GM20431 (cell line): ENCODE results near the gene COMMD10.

Experiments
- in situ Hi-C: fragments of 300-500 bp; cut with MseI, MboI; formaldehyde crosslinking; loops from one replicate; pipeline ENCODE4 v1.15.0; 2020; ENCODE audit warnings: low sequenced_read_pairs; ENCODE audit not compliant: unreplicated experiment

Gene COMMD10

DNA sequence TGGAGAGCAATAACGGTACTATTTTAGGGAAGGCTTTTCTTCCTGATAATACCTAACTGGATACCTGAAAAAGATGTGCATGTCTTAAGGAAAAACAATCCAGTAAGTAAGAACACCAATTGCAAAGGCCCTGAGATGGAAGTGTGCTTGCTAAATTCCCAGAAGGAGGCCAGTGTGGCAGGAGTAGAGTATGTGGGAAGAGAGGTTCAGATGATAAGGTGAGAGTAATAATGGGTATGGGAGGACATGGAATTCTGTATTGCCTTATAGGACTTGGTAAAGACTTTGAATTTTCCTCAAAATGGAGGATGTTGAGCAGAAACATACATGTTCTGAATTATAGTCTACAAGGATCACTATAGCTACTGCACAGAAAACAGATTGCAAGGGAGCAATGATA lies 89.3 kb downstream of the COMMD10 start:
- in situ Hi-C loops, result no loop called here

GRCh38 chr5:116176121-116176520 lies 91.3 kb downstream of the COMMD10 start:
- in situ Hi-C loops, result no loop called here

- in situ Hi-C loops, result no loop called here
These were observed 94.1 kb downstream of the COMMD10 start for GRCh38 chr5:116178925-116179324.

- in situ Hi-C loops, result no loop called here
These were observed 124.3 kb downstream of the COMMD10 start for GRCh38 chr5:116209166-116209565.

- in situ Hi-C loops, result no loop called here
These were observed 127.4 kb downstream of the COMMD10 start for GRCh38 chr5:116212225-116212624.

GRCh38 chr5:116216246-116216645 lies 131.4 kb downstream of the COMMD10 start:
- in situ Hi-C loops, result no loop called here

- in situ Hi-C loops, result no loop called here
These were observed 140.6 kb downstream of the COMMD10 start for GRCh38 chr5:116225281-116225922.

- in situ Hi-C loops, result no loop called here
These were observed 144.4 kb downstream of the COMMD10 start for GRCh38 chr5:116229131-116229689.

- in situ Hi-C loops, result no loop called here
These were observed 146.5 kb downstream of the COMMD10 start for GRCh38 chr5:116231288-116231687.

DNA sequence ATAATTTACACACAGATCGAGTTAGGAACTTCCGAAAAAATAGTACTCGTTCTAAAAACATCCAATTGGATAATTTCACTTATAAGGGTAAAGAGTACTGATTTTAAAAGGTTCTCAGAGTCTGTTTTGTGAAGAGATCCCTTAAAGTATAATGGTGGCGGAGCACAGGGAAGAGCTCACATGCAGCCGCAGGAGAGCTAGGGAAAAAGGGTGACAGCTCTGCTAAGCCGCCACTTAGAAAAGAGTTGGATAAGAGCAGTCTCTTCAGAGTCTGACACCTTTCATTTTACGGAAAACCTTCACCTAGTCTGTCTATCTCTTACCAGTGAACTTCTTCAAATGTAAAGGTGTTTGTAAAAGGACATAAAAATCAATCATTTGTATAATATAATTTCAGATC lies 149.9 kb downstream of the COMMD10 start:
- in situ Hi-C loops, result no loop called here

DNA sequence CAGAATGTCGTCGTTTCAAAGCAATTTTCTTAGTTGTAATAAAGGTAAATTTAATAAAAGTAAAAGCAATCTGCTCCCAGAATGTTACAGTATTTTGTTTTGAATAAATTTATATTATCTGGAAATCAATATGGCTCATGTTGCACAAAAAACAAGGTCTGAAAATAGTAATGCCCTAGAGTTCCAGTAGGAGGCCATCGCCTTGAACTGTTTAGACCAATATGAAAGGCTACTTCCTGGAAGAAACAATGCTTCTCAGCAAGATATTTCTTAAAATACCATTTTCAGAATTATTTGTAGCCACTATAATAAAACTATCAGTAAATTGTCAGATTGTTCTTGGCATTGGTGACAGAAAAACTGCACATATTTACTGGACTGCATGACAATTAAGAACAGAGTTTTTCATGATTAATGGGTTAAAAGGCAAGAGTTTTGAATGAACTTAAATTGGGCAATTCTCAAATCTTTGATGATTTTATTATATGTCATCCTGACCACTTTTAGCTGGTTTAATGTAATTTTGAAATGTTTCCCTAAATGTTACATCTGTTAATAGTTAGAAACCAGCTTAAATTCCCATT lies 153.2 kb downstream of the COMMD10 start:
- in situ Hi-C loops, result no loop called here

GRCh38 chr5:116242343-116242742 lies 157.5 kb downstream of the COMMD10 start:
- in situ Hi-C loops, result no loop called here

- in situ Hi-C loops, result no loop called here
These were observed 163.6 kb downstream of the COMMD10 start for GRCh38 chr5:116248432-116248831.

DNA sequence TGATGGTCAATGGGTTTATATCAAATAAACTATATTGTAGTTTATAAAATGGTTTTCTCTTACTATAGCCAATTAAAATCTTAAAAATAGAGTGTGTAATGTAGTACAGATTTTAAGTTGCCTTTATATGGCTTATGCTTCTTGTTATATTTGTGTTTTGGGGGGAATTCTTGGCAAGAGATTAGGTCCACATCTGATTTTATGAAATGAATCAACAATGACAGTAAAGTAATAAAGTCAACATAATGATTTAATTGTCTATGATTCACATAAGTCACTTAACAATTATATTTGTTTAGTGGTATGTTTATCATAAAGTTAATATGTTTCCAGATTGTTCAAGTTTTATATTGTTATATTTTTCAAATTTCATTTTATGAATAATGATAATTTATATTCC lies 164.8 kb downstream of the COMMD10 start:
- in situ Hi-C loops, result no loop called here

- in situ Hi-C loops, result no loop called here
These were observed 171.9 kb downstream of the COMMD10 start for GRCh38 chr5:116256717-116257116.

- in situ Hi-C loops, result no loop called here
These were observed 180.6 kb downstream of the COMMD10 start for GRCh38 chr5:116265471-116265870.

DNA sequence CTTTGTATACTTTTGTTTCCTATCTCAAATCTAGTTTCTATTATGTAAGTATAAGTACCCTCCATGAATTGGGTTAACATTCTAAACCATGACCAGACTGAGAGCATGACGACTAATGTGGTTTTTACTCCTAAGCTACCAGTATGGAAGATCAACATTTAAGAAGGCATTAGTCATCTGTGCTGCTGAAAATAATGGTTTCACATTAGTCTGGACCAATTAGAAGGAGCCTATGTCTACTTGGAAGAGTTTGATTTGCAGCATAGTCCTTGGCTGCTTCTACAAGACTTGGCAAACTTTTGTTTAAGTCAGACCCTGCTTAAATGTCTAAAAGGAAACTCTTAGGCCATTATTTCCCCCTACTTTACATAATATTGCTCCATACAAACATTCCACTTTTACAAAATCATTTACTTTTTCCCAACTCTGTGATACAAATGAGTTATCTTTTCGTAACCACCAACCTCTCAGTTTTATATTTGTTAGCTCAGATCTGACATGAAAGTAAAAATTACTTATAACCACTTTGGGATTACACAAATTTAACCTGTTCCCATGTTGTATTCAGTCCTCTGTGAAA lies 186.7 kb downstream of the COMMD10 start:
- in situ Hi-C loops, result no loop called here

DNA sequence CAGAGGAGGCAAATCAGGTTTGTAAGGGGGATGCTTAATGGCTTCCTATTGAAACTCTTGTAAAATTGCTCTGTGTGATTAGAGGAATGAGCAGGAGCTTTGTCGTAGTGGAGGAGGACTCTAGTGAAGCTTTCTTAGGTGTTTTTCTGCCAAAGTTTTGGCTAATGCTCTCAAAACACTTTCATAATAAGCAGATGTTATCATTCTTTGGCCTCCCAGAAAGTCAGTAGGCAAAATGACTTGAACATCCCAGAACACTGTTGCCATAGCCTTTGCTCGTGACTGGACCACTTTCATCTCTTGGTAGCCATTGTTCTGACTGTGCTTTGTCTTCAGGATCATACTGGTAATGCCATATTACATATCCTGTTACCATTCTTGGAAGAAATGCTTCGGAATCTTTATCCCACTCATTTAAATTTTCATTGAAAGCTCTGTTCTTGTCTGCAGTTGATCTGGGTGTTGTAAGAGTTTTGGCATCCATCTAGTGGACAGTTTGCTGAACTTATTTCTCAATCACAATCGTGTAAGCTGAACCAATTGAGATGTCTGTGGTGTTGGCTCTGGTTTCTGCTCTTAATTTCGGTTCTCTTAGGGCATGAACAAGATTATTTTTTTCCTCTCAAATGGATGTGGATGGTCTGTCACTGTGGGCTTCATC lies 187.6 kb downstream of the COMMD10 start:
- in situ Hi-C loops, result no loop called here

DNA sequence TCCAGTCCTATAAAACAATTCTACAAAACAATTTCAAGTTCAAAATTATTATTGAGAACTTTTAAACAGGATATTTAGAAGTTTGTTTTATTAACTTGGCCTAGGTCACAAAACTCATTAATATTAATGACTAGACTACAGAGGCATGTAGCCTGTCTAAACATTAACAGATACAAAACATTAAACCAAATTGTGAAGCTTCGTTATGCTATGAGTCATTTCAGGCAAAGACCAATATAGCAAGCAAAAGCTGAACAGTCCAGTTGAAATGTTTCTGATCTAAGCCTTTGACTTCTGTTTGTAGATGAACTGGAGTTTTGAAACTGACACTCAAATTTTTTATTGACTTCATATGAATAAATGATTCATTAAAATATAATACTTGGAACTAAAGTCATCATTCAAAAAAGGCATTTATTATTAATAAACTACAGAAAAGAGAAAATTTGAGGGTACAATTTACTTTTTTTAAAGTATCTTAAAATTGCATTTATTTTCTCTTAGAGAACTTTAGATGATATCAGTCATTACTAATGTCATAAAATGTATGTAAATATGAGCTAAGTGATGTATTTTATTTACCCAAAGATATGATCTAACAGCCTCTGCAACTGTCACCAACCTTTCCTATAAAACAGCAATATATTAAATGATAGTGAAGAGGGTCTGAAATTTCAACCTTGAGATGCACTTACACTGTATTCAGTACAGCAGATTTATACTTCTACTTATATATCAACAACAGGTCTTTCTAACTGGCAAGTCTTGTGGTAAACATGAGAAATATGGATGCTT lies 188.8 kb downstream of the COMMD10 start:
- in situ Hi-C loops, result no loop called here

DNA sequence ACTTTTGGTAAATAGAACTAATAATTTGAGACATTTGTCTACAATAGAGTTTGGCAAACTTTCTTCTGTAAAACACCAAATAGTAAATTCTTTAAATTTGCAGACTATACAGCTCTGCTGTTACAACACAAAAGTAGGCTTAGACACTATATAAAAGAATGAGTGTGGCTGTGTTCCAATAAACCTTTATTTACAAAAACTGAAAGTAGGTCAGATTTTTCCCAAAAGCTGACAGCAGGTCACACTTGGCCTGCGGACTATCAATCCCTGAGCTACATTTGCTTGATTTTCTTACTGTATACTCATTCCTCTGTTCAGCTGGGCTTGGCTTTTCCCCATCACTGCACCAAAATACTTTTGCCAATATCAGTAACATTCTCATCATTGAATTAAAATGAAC lies 189.4 kb downstream of the COMMD10 start:
- in situ Hi-C loops, result no loop called here
